Measurements from ENCODE around the gene EPHB2.
A peak's percentile ranks its signal among the peaks of the same experiment; 100 is the strongest.

The EPHB2 gene

DNA sequence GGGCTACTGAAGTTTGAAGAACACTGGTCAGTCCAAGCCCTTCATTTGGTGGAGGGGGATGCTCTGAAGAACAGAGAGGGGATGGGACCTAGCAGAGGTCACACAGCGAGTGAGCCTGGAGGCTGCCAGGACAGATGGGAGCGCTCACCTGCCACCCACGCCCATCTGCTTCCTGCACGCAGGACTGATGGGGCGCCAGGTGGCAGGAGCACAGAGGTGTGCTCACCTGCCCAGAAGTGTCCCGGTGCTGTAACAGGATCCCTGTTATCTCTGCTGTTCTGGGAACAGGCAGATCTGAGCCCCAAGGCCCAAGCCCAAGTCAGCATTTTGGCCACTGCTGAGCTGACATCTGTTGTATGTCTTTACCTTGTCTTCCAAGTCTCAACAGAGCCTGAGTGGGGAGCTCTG is 40.5 kb downstream of the EPHB2 start:
- DNase-seq (ENCODE audit: low spot score) = no peak

DNA sequence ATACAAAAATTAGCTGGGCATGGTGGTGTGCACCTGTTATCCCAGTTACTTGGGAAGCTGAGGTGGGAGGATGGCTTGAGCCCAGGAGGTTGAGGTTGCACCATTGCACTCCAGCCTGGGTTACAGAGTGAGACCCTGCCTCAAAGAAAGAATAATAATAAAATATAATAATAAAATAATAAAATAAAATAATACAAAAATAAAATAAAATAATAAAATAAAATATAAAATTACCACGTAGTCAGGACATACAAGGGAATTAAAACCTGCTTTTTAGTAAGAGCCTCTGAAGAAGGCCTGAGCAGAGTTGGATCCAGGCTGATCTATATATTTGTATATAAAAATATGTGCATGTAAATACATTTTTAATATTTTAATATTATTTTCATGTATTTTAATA is 41.7 kb downstream of the EPHB2 start:
- no peak for DNase-seq (ENCODE audit: low spot score)

DNA sequence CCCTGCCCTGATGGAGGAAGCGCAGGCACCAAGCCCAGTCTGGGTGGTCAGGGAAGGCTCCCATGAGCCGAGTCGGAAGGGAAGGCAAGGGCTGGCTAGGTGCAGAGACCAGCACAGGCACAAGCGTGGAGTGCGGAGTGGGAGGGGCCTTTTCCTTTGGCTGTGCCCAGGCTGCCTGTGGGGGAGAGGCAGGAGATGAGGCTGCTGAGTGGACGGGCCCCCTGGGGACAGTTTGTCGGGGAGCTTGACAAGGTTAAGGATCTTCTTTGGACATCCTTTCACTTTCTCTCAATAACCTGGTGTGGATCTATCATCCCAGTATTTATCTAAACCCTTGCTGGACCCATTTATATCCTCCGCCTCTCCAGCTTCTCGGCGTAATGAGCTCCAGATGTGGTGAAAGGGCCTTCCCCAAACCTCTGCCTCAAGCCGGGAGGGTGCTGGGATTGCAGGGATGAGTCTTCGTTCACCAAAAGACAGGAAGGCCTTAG is 42.9 kb downstream of the EPHB2 start:
- DNase-seq (ENCODE audit: low spot score) = no peak

DNA sequence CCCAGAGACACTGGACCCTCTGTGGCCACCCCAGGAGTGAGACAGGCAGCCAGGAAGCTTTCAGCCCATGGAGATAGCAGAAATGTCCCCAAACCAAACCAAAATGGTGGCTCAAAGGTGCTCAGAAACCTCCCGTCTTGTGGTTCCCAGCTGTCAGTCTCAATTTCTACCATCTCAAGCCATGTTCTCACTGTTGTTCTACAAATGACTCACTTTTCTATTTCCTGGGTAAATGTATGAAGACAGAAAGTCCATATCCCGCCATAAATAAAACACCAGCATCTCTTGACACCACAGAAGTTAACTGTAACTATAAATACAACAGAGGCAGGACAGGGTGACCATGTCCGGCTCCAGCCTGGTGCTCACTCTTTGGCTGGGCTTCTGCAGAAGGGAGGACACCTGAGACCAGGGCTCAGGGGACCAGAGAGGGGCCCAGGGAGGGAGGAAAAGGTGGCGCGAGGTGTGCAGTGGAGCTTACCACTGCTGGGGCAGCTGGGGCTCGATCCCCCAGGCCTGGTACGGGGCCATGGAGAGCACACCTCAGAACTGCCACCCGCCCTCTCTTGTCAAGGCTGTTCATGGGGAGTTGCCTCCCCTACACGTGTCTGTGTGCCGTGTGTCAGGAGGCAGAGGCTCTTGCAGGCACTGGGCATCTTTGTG is 43.6 kb downstream of the EPHB2 start:
- DNase-seq (ENCODE audit: low spot score) = no peak

DNA sequence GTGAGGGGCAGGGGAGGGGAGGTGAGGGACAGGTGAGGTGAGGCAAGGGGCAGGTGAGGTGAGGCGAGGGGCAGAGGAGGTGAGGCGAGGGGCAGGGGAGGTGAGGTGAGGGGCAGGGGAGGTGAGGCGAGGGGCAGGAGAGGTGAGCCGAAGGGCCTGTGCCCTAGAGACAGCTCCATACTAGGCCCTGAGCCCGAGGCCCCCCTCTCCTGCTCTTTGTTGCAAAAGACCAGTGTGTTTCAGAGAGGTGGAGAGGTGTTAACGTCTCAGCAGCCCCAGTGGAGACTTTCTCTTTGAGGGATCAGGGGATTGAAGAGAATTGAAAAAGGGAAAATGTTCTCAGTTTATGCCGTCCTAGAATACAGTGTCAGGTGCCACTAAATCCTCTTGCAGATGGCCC is 44.2 kb downstream of the EPHB2 start:
- DNase-seq (ENCODE audit: low spot score) = no peak

DNA sequence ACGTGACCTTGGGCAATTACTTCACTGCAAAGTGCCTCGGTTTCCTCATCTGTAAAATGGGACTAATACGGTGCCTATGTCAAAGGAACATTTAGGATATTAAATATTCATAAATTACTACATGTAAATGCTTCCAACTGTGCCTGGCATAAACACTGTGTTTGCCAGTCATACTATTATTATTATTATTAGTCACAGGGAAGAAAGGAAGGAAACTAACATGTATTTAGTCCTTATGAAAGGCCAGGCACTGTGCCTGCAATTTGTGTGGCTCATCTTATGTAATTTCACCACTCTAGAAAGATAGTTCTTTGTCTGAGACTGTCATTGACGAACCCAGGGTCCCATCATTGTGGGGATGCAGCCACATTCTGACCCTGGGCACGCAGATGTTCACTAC is 45.0 kb downstream of the EPHB2 start:
- DNase-seq (ENCODE audit: low spot score) = no peak

DNA sequence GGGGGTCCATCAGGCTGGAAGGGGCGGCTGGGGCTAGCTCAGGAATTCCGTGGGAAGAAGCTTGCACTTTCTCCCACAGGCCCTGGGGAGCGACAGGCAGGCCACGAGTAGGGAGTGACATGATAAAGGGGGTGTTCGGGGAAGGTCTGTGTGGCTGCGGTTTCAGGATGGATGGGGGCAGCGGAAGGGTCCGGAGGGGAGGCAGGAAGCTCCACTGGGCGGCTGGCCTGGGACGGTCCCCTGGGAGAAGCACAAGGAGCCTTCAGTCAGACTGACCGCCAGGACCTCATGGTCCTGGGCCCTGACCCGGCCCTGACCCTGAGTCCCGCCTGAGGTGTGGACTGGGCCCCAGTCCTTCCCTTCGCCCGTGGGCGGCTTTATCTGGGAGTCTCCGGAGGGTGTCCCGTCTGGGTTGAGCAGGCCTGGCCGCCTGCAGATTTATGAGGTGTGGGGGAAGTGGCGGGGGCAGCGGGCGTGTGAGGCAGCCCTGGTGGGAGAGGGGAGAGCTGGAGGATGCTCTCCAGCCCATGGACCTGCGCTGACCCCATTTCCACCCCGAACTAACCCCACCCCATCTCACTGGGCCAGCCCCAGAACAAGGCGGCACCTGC is 45.6 kb downstream of the EPHB2 start:
- DNase-seq (ENCODE audit: low spot score) = no peak

DNA sequence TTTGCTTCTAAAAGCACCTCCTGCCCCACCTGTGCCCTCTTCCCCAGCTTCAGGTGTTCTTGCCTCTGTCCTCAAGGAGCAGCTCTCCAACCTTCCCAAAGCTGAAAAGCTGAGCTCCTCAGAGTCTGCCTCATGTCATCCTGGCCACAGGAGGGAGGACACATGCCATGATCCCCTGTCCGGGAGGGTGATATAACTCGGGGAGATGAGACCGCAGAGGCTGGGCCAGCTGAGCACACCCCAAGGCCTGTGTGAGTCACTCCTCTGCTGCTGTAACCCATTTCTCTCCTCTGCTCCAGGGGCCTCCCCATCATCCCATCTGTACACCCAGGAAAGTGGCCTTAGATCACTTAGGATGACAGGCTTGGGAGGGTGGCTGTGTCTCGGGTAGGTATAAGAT is 49.8 kb downstream of the EPHB2 start:
- no peak for DNase-seq (ENCODE audit: low spot score)

DNA sequence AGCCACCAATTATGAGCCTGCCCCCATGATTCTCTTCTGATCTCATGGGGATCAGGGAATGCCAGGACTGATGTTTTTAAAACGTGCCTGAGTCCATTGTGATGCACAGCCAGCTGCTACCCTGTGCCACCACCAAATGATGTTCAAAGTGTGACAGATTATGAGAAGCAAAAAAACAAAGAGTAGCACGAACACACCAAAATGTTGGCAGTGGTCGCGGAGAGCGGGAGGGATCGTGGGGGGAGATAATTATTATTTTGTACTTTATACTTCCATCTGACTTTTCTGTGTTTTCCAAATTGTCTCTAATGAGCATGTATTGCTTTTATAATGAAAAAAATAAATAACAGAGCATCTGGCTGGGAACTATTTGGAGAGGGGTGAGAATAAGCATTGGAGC is 50.5 kb downstream of the EPHB2 start:
- DNase-seq (ENCODE audit: low spot score) = no peak

DNA sequence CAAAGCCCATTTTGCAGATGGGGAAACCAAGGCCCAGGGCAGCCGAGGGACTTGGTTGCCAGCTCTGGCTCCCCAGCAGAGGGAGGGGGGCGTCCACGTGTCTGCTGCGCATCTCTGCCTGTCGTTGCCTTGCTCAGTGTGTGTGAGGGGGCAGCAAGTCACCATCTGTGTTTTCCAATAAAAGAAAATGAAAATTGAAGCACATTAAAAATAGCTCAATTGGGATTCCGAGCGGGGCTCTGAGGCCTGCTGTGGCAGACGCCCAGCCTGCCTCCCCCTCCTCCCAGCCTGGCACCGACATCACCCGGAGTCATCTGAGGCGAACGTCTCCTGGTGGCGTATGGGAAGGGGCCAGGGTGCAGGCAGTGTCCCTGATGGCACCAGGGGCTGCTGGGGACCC is 51.2 kb downstream of the EPHB2 start:
- DNase-seq (ENCODE audit: low spot score) = peak; percentile 74

DNA sequence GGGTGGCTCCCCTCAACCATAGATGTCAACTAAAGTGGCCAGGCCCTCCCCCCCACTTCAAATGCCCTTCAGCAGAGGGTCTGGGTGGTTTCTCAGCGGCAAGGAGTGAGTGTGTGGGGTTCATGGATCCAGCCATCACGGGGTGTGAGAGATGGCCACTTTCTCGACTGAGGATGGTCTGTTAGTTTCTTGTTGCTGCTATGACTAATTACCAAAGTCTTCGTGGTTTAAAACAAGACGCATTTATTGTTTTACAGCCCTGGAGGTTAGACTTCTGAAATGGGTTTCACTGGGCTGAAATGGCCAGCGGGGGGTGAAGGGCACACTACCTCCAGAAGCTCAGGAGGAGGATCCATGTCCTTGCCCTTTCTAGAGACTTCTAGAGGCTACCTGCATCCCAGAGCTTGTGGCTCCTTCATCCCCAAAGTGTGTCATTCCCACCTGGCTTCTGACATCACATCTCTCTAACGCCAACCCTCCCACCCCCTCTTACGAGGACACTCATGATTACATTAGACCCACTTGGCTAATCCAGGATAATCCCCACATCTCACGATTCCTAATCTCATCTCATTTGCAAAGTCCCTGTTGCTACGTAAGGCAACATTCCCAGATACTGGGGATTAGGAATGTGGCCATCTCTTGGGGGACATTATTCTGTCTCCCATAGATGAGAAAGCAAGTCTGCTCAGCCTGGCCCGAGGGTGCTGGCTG is 53.0 kb downstream of the EPHB2 start:
- no peak for DNase-seq (ENCODE audit: low spot score)

DNA sequence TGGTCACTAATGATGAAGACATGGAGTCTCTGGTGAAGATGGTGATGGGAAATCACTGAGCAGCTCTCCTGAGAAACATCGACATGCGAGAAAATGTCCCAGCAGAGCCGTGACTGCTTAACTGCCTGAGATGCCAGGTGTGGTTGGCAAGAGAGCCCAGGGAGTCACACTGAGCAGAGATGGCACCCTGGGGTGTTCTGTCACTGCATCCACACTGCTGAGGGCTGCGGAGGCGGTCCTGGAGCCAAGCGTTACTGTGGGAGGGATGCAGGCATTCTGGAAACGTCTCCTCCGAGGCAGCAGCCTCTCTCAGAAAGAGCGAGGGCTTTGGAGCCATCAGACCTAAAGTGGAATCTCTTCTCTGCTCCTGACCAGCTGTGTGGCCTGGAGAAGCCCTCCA is 57.2 kb downstream of the EPHB2 start:
- no peak for DNase-seq (ENCODE audit: low spot score)

DNA sequence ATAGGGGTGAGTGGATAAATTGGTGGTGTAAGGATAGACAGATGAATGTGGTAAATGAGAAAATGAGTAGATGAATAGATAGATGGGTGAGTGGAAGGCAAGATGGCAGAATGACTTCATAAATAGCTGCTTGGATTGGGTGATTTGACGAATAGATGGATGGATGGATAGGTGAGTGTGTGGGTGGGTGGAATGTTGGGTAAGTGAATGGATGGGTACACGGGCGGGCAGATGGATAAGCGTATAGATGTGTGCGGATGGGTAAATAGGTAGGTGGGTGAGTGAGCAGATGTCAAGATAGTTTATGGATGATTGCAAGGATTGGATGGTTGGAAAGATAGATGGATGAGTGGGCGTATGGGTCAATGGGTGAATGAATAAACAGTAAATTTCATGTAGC is 59.3 kb downstream of the EPHB2 start:
- no peak for DNase-seq (ENCODE audit: low spot score)

DNA sequence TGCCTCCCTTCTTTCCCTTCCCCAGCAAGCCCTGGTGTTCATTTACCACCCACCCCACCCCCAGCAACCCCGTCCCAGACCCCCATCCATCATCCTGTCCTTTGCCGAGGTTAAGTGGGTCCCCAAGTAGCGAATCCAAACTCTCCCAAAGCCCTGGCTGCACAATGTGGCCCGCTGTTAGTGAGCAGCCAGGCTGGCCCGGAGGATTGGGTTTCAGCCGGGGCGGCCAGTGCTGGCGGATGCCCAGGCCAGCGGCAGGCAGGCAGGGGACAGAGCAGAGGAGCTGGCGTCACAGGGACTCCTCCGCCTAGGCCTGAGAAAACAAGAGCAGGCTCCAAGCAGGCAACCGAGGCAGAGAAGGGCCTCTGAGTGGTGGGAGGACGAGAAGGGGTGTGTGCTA is 61.4 kb downstream of the EPHB2 start:
- DNase-seq (ENCODE audit: low spot score) = peak; percentile 83

DNA sequence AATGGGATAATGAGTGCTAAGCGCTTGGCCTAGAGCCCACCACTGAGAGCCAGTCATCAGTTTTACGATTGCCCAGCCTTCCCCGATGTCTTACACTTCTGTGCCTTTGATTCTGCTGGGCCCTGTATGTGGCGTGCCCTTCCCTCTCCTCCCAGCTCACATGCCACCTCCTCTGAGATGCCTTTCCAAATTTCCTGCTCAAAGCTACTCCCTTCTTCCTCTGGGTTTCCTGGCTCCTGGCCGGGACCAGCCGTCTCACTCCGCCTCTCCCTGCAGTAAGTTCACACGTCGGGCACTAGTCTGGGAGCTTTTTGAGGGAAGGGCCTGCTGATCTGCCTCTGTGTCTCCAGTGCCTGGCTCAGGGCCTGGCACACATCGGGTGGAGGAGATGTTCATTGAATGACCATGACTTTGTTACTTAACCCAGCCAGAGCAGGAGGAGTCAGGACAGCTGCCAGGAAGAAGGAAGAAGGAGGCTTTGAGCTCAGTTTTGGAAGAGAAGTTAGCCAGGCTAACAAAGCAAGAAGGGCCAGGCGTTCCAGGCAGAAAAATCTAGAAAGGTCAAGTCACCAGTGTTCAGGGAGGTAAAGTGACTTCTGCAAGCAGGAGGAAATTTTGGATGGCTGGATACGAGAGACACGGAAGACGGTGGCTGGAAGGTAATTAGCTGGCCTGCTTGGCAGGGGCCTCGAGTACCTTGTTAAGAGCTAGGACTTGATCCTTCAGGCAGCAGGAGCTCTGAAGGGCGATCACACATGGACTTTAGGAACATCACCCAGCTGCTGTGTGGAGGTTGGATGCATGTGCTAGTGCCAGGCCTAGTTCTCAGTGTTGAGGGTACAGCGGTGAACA is 63.6 kb downstream of the EPHB2 start:
- peak; percentile 75 for DNase-seq (ENCODE audit: low spot score)

DNA sequence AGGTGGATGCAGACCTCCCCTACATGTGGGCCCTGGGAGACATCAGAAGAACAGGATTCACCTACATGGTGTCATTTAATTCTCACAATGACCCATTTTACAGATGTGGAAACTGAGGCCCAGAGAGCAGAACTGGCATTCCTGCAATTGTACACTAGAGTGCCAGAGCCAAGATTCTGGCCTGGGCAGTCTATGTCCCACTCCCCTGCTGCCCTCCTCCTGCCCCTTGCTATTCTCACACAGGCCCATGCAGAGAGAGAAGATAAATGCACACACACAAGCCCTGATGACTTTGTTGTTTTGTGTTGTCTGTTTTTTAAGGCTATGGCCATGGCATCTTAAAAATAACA is 64.2 kb downstream of the EPHB2 start:
- no peak for DNase-seq (ENCODE audit: low spot score)

DNA sequence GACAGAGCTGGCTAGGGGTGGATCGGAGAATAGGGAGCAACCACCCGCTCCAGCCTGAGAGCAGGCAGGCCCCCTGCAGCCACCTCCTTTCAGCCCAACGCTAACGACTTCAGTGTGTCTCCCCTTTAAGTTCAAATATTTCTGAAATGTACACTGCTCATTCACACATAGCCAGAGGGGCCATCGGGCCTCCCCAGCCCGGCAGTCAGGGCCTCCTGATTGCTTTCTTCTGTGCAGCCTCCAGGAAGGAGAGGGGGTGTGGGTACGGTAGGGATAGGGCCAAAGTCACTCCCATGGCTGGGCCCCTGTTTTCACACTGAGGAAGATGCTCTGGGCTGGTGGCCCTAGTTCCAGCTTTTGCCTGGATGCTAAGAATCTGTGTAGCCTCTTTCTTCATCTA is 64.8 kb downstream of the EPHB2 start:
- no peak for DNase-seq (ENCODE audit: low spot score)

DNA sequence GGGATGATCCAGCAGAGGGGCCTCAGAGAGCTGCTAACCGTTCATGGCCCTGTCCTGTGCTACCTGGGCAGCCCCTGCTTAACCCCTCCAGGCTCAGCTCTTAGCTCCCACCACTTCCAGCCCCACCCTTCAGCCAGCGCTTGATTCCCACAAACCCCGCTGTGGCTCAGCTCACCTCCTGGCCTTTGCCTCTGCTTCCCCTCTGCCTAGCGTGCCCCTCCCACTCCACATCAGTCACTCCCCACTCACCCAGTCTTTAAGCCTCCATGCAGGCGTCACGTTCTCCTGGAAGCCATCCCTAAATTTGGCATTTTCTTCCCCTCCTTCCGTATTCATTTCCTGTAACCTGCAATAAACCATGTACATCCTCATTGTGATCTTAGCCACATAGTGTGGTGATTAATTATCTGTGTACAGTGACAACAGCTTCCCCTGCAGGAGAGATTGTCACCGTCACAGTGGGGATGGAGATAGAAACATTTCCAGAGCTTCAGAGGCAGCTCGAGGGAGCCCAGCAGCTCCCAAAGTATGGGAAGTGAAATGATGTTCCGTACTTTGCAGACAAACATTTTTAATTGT is 65.5 kb downstream of the EPHB2 start:
- no peak for DNase-seq (ENCODE audit: low spot score)

DNA sequence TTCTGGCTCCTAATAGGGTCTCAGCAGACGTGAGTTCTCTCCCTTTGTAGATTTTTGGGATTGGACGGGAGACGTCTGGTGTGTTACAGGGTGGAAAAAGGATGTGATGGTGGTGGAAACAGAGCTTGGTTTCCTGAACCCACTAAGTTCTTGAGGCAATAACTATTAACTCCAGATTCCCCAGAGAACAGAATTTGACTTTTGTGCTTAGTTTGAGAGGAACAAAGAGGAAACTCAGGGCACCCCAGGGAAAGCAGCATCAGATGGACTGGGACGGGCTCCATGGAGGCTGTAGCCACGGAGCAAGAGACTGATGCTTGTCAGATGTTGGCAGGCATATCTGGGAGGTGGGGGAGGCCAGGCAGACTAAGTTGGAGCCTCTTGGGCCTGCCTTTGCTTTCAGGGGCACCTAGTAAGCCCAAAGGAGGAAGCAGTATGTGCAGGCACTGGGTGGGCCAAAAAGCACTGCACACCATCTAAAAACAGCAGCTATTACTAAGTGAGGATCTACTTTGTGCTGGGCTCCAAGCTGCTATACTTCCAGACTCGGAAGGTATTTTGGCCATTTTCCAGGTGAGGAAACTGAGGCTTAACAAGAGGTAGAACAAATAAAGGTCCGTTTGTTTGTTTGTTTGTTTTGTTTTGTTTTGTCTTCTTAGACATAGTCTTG is 66.9 kb downstream of the EPHB2 start:
- DNase-seq (ENCODE audit: low spot score) = no peak

DNA sequence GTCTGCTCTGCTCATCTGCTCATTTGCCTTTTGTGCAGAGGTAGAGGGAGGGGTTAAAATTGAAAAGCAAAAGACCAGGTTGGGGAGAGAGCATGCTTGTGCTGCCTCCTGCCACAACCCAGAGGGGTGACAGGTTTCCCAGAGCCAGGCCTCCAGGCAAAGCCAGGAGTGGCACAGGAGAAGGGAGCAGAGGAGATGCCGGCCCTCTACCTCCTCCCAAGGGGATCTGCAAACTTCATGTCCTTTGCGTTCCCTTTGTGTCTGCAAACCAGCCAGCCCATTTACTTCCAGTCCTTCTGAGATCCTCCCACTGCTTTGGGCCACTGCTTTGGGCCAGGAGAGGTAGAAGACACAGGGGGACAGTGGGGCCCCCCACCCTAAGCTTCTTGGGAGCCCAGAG is 67.8 kb downstream of the EPHB2 start:
- no peak for DNase-seq (ENCODE audit: low spot score)

DNA sequence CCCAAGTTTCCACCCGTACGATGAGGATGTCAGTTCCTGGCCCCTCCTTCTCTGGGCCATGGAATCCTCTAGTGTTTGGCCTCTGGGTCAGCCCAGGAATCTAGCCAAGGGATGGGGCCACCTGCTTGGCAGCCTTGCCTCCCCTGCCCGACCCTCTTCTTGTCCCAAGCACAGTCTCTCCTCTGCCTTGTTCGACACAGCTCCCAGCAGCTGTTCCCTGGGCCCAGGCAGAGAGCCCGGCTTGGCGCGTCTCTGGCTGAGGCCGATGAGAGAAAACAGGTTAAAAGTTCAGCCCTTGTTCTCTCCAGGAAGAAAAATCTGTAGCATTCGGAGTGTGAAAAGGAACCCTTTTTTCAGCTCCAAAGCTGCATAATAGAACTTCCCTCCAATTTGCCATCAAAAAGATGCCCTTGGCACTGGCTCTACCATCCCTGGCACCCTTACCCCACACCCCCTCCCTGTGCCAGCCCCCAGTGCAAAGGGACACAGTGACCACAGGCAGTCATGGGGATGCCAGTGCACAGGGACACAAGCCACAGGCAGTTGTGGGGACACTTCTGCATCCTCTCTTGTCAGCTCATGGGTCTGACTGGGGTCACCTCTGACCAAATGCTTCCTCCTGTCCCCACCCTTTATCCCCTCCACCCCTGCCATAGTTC is 68.4 kb downstream of the EPHB2 start:
- peak; percentile 78 for DNase-seq (ENCODE audit: low spot score)

Data from globus pallidus (tissue), 1 donor.